ENCODE data around the gene LAMC1. TPM values are rescaled to one million over a fixed set of nuclear protein-coding genes. Genes with fewer than 3 reads are reported as not detected.
"Not testable (repeated sequence)": the region's sequence is repeated elsewhere in the genome, so short reads cannot be mapped to it uniquely, and the experiment has no call there.

The LAMC1 gene
- total RNA-seq, 1 donor from 2014 or later, result 240 TPM

DNA sequence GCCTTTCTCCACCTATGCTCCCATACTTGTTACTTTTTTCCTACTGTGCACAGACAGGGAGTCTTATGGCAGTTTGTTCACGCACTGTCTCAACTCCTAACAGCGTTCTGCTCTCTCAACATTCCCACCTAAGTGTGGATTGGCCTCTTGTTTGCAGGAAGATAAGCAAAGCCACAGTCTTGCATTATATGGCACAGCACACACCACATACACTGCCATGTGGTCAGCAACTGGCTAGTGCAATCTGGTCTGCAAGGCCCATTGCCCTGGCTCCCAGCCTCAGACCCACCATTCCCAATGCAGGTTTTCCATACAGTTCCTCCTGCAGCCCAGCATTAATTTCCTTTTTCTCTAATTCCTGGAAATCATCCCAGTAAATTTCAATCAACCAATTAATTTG, 124.5 kb downstream of the LAMC1 start:
- no peak for DNase-seq (ENCODE audit: low read depth in 2 of 2)

DNA sequence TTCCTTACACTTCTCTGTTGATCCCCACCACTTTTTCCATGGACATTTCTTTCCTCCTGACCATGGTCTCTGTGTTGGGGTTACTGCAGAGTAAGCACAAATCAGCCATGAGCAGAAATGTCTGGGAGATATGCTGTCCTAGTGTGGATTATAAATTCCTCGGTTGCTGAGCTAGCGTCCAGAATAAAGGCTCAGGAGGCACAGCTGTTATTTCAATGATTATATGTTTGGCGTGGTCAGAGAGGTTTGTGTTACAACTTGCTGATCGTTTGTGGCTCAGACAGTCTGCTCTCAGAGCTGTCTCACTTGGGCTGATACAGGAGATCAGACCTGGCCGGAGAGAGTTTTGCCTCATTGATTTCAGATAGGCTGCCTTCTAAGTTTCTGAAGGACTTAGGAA, 125.4 kb downstream of the LAMC1 start:
- DNase-seq (ENCODE audit: low read depth in 2 of 2), result no peak

DNA sequence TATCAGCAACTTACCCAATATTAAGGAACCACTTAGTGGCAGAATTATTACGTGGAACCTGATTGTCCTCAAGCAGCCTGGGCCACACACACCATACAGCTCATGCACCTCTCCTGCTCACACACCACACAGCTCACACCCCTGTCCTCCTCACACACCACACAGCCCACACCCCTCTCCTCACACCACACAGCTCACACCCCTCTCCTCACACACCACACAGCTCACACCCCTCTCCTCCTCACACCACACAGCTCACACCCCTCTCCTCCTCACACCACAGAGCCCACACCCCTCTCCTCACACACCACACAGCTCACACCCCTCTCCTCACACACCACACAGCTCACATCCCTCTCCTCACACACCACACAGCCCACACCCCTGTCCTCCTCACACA, 126.1 kb downstream of the LAMC1 start:
- no peak for DNase-seq (ENCODE audit: low read depth in 2 of 2)

DNA sequence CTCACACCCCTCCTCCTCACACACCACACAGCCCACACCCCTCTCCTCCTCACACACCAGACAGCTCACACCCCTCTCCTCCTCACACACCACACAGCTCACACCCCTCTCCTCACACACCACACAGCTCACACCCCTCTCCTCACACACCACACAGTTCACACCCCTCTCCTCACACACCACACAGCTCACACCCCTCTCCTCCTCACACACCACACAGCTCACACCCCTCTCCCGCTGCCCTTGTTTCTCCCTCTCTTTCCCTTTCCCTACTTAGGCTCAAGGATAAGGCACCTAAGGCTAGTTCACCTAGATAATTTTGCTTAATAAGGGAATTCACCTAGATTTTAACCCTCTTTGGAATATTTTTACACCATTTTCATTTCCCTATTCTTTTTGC, 126.8 kb downstream of the LAMC1 start:
- not testable (repeated sequence) for DNase-seq (ENCODE audit: low read depth in 2 of 2)

DNA sequence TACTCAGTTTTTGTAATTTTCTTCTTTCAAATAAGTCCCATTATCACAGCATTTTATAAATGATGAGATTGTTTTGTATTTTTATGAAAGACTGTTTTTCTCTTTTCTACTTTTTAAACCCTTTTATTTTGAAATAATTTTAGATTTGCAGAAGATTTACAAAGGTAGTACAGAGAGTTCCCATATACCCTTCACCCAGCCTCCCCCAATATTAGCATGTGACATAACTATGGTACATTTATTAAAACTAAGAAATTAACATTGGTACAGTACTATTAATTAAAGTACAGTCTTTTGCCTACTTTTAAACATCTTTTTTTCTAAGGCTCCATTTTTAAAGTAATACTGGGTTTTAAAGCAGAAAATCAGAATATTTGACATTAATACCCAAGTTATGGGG, 127.2 kb downstream of the LAMC1 start:
- DNase-seq (ENCODE audit: low read depth in 2 of 2), result no peak

DNA sequence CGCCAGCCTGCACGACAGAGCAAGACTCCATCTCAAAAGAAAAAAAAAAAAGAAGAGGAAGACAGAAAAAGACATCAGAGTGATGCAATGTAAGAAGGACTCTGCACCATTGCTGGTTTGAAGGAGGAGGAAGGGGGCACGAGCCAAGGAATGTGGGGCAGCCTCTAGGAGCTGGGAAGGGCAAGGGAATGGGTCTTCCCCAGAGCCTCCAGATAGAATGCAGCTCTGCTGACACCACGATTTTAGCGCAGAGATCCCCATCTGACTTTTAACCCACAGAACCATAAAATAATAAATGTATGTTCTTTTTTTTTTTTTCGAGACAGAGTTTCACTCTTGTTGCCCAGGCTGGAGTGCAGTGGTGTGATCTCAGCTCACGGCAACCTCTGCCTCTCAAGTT, 129.0 kb downstream of the LAMC1 start:
- no peak for DNase-seq (ENCODE audit: low read depth in 2 of 2)

DNA sequence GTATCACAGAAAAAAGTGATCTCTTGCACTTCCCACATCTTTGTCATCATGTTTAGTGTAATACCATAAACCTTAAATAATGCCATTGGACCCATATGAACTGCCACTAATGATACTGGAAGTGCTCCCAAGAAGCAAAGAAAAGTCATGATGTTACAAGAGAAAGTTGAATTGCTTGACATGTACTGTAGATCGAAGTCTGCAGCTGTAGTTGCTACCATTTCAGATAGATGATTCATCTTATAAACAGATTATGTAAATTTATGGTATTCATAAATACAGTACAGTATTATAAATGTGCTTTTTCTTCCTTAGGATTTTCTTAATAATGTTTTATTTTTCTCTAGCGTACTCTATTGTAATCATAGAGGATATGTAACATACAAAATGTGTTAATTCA, 132.7 kb downstream of the LAMC1 start:
- no peak for DNase-seq (ENCODE audit: low read depth in 2 of 2)

DNA sequence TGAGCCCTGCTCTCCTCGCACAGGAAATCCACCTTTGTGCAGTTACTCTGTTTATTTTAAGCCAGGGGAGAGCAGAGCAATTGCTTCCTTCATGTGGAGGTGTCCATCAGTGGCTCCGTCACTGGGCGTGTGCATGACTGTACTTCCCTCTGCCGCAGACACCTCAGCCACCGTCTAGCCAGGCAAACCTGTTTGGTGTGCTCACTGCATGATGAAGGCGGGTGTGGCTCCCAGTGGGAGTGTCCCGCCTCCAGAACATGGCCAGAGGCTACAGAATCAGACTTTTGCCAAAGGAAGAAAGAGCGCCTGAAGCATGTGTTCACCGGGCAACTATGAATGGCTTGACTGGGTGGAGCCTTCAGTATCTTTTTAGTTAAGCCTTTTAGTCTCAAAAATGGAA, 136.7 kb downstream of the LAMC1 start:
- DNase-seq (ENCODE audit: low read depth in 2 of 2), result peak in 1 of 2 donors; percentile 77

DNA sequence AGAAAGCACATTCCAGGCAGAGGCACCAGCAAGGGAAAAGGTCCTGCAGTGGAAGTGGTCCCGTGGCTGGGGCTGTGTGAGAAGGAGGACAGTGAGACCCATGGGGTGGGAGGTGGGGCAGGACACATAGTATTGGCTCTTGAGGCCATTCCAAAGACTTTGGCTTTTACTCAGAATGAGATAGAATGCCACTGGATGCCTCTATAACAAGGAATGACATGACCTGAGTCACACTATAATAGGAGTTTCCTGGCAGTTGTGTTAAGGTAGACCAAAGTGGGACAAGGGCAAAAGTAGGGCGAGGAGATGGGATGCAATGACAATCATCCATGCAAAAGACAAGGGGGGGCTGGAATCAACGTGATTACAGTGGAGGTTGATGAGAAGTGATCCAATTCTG, 138.2 kb downstream of the LAMC1 start:
- DNase-seq (ENCODE audit: low read depth in 2 of 2), result no peak

DNA sequence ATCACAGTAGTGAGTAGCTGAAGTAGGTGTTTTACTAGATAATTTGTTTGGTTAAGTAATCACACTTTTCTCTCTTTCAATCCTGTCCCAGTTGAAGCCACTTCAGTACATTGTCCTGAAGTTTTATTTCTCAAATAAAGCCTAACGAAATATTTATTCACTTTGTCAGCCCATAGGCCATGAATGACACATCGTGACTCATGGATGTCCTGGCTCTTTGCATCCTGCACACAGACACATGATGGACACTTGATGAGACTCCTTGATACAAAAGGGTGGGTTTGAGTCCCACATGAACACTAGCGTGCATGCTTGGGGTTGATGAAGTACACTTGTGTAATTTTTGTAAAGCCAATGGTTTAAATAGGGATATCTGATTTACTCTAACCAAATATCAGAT, 140.1 kb downstream of the LAMC1 start:
- peak; percentile 34 to 89 for DNase-seq (ENCODE audit: low read depth in 2 of 2)

DNA sequence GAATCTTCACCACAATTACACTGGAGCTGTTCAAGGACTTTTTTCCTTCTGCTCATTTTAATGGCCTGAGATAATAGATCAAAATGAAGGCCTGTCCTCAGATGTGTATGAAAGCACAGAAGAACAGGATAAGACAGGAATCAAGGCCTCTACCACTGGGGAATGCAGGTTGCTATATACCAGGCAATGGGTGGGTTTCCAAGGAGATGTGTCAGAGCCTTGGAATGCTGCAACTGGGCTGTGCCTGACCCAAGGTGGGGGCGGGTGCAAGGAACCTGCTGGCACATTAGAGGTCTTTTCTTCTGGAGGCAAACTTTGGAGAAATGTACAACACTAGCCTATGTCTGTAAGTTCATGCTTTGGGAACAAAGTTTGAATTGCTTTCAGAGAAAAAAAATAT, 141.1 kb downstream of the LAMC1 start:
- DNase-seq (ENCODE audit: low read depth in 2 of 2), result peak in 1 of 2 donors; percentile 85

DNA sequence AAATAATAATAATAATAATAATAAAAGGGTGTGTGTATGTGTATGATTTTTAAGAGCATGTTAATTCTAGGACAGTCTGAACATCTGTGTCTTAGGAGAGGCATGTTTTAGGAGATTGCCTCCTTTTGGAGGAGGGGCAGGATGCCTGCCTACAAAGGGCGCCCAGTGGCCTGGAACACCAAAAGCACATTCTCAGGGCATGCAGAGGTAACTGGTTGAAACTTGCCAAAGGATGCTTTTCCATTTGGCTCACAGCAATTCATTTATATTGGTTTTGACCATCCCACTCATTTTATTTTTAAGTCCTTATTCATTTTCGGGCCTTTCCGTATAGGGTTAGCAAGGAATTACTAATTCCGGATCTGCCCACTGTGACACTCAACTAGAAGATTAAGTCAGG, 141.7 kb downstream of the LAMC1 start:
- no peak for DNase-seq (ENCODE audit: low read depth in 2 of 2)

DNA sequence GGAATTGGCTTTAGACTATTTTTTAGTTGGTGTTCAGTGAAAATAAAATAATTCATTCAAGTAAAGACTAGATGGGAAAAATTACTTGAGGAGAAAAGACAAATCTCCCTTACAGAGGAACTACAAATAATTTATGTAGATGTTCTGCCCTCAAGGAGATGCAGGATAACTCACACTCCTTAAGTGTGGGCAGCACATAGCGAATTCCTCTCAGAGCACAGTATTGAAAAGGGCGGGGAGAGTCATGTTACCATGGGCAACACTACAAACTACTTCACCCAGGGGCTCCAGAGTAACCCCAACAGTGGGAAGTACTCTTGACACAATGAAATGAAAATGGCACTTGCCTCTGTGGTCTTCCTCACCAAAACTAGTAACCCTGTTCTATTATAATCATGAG, 142.2 kb downstream of the LAMC1 start:
- DNase-seq (ENCODE audit: low read depth in 2 of 2), result no peak

DNA sequence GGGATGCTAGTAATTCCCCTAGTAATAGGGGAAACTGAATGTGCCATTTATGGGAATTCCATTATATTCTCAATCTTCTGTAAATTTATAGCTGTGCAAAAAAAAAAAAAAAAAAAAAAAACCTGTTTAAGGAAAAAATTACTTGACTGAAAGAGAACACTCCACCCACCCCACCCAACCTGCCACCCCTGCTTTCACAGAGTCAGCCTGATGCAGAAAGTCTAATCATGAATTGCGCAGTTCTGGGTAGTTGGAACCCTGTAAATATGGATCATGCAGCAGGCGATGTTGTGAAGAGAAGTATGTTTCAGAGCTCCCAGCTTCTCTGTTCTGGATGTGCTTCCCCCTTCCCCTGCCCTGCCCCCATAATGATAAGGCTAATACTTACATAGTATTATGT, 143.2 kb downstream of the LAMC1 start:
- no peak for DNase-seq (ENCODE audit: low read depth in 2 of 2)

DNA sequence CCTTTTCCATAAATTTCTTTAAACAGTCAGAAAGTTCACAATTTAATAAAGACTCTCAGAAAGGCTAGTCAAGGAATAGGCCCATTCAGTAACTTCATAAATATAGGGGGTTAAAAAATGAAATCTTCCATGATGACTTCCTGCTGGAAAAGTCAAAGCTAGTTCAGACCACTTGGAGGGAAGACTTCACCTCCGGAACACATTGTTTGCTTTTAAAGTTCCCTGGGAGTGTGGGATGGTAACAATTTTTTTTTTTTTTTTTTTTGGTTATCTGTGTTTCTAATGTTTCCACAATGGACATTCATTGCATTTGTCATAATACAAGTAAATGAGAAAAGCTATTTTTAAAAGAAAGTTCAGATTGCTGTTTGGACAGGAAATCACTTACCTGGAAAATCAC, 144.5 kb downstream of the LAMC1 start:
- peak; percentile 52 to 76 for DNase-seq (ENCODE audit: low read depth in 2 of 2)

DNA sequence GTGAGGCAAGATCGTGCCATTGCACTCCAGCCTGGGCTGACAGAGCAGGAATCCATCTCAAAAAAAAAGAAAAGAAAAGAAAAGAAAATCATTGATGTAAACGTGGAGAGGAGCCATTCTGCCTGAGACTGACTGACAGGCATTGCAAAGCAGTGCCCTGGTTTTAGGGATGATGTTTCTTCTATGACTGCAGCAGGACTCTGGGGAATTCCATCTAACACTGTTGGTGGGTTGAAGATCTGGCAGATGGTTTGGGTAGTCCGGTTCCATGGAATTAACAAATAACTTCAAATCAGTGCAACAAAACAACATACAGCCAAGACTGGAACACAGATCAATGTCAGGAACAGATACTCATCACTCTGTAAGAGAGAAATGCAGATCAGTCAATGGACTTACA, 145.1 kb downstream of the LAMC1 start:
- DNase-seq (ENCODE audit: low read depth in 2 of 2), result no peak

DNA sequence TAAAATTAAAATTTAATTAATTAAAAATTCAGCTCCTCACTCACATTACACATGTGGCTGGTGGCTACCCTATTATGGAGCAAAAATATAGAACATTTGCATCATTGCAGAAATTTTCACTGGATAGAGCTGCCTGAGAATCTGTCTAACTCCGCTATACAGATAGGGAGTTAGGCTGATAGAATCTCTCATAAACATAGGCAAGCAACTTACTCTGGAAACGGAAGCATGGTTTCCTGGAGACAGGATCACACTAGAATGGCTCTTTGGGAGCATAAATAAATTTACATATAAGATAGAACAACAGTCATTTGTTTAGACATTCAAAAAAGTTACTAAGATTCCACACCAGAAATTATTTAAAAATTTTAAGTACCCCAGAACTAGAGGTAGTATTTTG, 150.6 kb downstream of the LAMC1 start:
- peak; percentile 82 to 84 for DNase-seq (ENCODE audit: low read depth in 2 of 2)

DNA sequence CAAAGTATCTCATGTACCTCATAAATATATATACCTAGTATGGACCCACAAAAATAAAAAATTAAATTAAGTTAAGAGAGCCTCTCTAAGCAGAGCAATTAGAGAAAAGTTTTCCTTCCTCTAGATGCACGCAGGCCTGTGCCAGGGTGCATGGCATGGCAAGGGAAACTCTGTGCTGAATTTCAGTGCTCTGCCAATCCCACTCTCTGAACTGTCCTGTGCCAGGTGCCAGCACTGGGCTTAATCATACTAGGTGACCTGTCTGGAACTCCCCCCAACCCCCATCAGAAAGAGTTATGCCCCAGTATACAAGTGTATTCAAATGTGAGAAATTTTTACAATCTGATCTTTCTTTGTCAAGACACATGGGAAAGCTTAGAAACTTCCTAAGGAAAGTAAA, 152.4 kb downstream of the LAMC1 start:
- DNase-seq (ENCODE audit: low read depth in 2 of 2), result no peak

DNA sequence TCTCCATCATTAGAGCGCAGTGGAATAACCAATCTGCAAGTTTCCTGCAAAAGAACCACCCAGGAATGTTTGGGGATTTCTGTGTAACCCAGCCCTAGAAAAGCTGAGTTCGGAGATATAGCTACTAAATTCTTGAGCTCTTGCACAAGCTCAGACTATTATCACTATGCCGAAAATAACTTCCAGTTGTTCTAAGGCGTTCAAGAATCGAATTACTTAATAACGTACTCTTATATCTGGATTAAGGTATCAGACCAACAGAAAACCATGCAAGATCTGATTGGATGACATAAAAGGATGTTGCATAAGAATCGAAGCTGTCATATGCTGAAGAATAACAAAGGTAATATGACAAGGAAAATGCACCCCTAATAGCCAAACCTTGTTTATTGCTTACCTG, 155.3 kb downstream of the LAMC1 start:
- DNase-seq (ENCODE audit: low read depth in 2 of 2), result no peak

DNA sequence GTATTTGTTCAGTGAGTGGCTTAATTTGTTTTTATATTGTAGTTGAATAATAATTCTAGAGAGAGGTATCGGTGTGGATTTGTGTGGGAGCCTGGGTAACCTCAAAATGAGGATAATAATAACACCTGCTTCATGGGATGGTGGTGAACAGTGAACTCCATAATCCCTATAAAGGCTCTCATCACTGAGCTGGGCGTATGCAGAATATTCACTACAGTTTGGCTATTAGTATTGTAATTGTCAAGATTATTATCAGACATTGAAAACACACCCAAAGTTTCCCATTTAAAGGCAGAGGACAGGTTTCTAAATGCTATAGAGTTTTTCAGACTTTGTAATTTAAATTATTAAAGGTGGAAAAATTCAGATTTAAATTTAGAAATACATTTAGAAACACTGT, 155.8 kb downstream of the LAMC1 start:
- no peak for DNase-seq (ENCODE audit: low read depth in 2 of 2)

DNA sequence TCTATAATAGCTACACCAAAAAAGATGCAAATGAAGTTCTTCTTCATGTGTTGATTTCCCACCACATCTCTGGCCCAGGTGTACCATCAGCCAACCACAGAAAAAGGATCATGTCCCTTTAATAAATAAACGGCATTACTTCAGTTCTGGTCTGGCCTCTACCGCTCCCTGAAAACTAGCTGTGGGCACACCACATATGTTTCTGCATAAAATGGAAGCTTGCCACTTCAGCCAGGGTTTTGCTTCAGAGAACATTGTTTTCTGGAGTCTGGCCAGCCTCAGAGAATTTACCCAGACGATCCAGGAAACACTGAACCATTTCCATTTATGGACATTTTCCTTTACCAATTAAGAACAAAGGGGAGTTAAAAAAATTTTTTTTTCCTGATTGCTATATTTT, 157.0 kb downstream of the LAMC1 start:
- peak; percentile 89 to 95 for DNase-seq (ENCODE audit: low read depth in 2 of 2)

DNA sequence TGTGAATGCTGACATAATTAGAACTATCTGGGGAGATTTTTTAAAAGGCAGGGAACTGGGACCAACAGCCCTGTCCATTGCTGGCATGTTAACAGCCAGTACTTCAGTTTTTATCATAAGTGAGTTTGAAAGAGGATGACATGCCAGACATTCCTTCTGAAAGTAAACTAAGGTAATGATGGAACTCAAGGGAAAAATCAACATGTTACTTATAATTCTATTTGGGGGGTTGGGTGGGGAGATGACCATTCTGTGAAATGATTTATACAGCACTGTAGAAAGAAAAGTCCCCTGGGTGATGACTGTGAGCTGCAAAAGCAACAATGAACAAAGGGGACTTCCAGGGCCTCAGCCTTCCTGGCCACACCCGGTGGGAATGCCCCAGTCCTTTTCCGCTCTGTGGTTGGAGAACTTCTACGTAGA, 157.4 kb downstream of the LAMC1 start:
- DNase-seq (ENCODE audit: low read depth in 2 of 2), result peak; percentile 95 to 96

DNA sequence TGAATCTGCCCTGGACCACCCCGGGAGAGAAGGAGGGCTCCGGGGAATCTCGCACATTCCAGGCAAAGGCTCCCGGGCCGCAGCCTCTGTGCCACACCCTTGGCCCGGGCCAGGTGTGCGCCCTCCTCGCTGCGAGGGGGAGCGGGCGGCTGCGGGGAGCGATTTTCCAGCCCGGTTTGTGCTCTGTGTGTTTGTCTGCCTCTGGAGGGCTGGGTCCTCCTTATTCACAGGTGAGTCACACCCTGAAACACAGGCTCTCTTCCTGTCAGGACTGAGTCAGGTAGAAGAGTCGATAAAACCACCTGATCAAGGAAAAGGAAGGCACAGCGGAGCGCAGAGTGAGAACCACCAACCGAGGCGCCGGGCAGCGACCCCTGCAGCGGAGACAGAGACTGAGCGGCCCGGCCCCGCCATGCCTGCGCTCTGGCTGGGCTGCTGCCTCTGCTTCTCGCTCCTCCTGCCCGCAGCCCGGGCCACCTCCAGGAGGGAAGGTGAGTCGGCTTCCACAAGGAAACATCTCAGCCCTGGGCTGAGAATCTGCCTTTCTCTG, 162.8 kb downstream of the LAMC1 start, which contains the start of gene LAMC2:
LAMC2 (plus strand) TSS at position 324 of the 550 bp plus-strand sequence; CDS start at position 413, 89 bp downstream.
- DNase-seq (ENCODE audit: low read depth in 2 of 2), result peak; percentile 55 to 85

DNA sequence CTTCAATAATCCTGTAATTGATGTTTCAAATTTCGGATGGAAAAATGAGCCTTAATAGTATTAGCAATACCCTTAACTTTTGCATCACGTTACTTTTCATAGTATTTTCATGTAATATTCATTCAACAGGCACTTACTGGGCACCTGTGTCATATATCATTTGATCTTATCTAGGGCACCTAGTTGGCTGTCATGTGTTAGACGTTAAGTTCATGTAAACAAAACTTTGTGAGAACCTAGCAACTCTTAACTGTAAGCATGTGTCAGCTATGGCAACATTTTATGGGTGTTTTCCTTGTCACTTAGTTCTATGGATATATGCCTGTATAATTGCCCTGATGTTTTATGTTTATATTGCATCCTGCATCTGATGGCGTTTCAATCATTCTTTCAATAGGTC, 163.6 kb downstream of the LAMC1 start:
- peak in 1 of 2 donors; percentile 44 for DNase-seq (ENCODE audit: low read depth in 2 of 2)

All from lung microvascular endothelial cell (primary cell).